Motor neuron (in vitro differentiated cells): Measurements from ENCODE around the gene CTIF. TPM values are rescaled to one million over a fixed set of nuclear protein-coding genes. Genes with fewer than 3 reads are reported as not detected.

Source experiments
- ATAC-seq, 8 experiments: fragments of 200-7000 bp; cut with Tn5 transposase; replicated peaks in 6 of 8; 2 replicates each; pipeline ENCODE4 v1.8.0; 2021; ENCODE audit warnings: mild to moderate bottlenecking in 8 of 8, moderate library complexity in 8 of 8
- H3K27ac ChIP-seq, 2 donors: fragments of 250-450 bp; sonication (Bioruptor Pico); 2 replicates each; pipeline ENCODE4 v1.9.0; 2021; ENCODE audit warnings: antibody characterized with exemption in 2 of 2, mild to moderate bottlenecking in 2 of 2, moderate library complexity in 1 of 2
- H3K4me1 ChIP-seq, 2 donors: fragments of 250-450 bp; sonication (Bioruptor Pico); replicated peaks in 1 of 2; 2 replicates each; pipeline ENCODE4 v1.6.1; 2021; ENCODE audit warnings: antibody characterized with exemption in 2 of 2, mild to moderate bottlenecking in 2 of 2, moderate library complexity in 1 of 2
- H3K4me3 ChIP-seq, 5 donors: fragments of 250-450 bp; sonication (Bioruptor Pico); 2 replicates each; pipeline ENCODE4 v1.9.0; 2021; ENCODE audit warnings: antibody characterized with exemption in 5 of 5, mild to moderate bottlenecking in 5 of 5, moderate library complexity in 4 of 5
- WGBS, 10 experiments: fragments of 450-650 bp; shearing (Covaris generic); methylation state at CpG; one replicate each; pipeline ENCODE4 v1.0.0; 2022; 5-methylcytosine and 5-hydroxymethylcytosine counted together
- in situ Hi-C, 9 experiments: fragments of 400-800 bp; cut with MboI; loops; one replicate each; pipeline ENCODE4 v1.15.0; 2021; ENCODE audit warnings: low sequenced_read_pairs in 9 of 9, low pct_unique_long_range_greater_than_20kb in 2 of 9; ENCODE audit not compliant: unreplicated experiment in 9 of 9
- total RNA-seq, 8 experiments: library from RNA; unstranded; fragments of 300-600 nt; gene quantifications; 2 replicates each; pipeline versions ENCODE4 v1.2.3 to v1.2.4, GENCODE V29; 2022

The CTIF gene
- total RNA-seq, 8 experiments from 2014 or later: 17.8 to 85.9 (median 59.8) TPM

DNA sequence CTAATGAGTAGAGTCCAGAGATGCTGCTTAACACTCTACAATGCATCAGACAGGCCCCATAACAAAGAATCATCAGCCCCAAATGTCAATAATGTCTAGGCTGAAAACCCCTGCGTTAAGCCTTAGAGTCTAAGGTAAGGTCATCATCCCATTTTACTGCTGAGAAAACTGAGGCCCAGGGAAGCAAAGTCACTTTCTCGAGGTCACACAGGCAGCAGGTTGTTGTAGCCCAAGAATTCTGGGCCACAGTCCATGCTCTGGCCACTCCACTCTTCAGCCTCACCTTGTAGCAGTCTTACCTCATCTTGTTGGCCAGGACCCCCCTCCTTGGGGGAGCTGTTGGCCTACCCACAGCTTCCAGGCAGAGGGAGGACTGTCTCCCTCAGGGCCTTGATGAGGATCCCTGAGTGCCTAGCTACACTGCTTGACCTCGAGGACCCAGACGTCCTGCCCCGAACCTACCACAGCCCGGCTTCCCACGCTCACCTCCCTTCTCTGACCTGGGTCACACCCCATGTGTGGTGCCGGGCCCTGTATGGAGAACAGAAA lies 357.6 kb downstream of the CTIF start:
- WGBS, 10 experiments: 60 to 100% (median 96%) methylated on average over 1 to 5 of the region's 8 CpGs; no CpG with 5 or more reads in 2 of the 10 experiments
- Histone ChIP-seq H3K27ac (no peak overlapping the region), H3K4me1 (peaks cover 20 to 32% of the 10 kb centered on the region in 2 donors), H3K4me3 (no peak overlapping the region)
- ATAC-seq: no peak
- in situ Hi-C loops: no loop called here

GRCh38 chr18:48896875-48897511 lies 358.2 kb downstream of the CTIF start:
- Histone ChIP-seq H3K27ac (no peak overlapping the region), H3K4me1 (peaks cover 20 to 33% of the 10 kb centered on the region in 2 donors), H3K4me3 (no peak overlapping the region)
- peak in 5 of 8 experiments; percentile 15 to 93 (median 35) for ATAC-seq
- in situ Hi-C loops: no loop called here
- 40 to 88% (median 70%) methylated on average over 1 to 5 of the region's 9 CpGs; no CpG with 5 or more reads in 6 of the 10 experiments for WGBS, 10 experiments

DNA sequence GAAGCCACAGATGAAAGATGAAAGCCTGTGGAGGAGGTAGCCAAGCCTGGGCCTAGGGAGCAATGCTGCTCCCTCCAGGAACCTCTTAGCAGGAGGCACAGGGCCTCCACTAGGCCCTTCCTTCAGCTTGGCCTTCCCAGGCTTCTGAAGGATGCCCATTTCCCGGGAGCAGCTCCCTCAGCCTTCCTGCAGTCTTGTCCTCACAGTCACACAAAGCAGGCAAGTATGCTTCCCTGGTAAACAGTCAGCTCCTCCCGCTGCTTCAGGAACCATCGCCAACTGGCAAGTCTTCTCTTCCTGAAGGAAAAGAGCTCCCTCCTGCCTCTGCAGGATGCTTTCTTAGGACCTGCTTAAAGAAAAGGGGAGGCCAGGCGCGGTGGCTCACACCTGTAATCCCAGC lies 358.7 kb downstream of the CTIF start:
- no peak for ATAC-seq
- no peak overlapping the region for H3K27ac ChIP-seq
- in situ Hi-C loops: no loop called here
- no peak overlapping the region for H3K4me3 ChIP-seq
- WGBS, 10 experiments: 86 to 100% (median 92%) methylated on average over 1 to 5 of the region's 5 CpGs; no CpG with 5 or more reads in 6 of the 10 experiments
- H3K4me1 ChIP-seq: peaks cover 18 to 33% of the 10 kb centered on the region in 2 donors

GRCh38 chr18:48898521-48898920 lies 359.7 kb downstream of the CTIF start:
- peaks cover 9 to 28% of the 10 kb centered on the region in 2 donors for H3K4me1 ChIP-seq
- no peak overlapping the region for H3K4me3 ChIP-seq
- in situ Hi-C loops: no loop called here
- WGBS, 10 experiments: 48 to 100% (median 82%) methylated on average over 1 to 4 of the region's 4 CpGs
- no peak overlapping the region for H3K27ac ChIP-seq
- no peak for ATAC-seq

DNA sequence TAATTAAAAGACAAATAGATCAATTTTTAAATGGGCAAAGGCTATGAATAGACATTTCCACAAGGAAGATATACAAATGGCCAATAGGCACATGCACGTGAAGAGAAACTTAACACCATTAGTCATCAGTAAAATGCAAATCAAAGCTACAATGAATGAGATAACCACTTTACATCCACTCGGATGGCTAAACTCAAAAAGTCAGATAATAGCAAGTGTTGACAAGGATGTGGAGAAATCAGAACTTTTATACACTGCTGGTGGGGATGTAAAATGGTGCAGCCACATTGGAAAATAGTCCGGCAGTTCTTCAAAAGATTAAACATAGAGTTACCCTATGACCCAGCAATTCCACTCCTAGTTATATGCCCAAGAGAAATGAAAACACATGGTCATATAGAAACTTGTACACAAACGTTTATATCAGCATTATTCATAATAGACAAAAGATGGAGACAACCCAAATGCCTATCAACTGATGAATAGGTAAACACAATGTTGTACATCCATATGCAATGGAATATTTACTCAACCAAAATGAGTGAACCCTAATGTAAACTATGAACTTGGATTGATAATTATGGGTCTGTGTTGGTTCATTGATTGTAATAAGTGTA lies 360.8 kb downstream of the CTIF start:
- Histone ChIP-seq H3K4me1 (peaks cover 5 to 21% of the 10 kb centered on the region in 2 donors), H3K4me3 (no peak overlapping the region), H3K27ac (no peak overlapping the region)
- WGBS, 10 experiments: 54 to 94% (median 83%) methylated on average over 2 to 4 of the region's 4 CpGs; no CpG with 5 or more reads in 1 of the 10 experiments
- in situ Hi-C loops: no loop called here
- ATAC-seq: no peak

GRCh38 chr18:48900469-48900868 lies 361.6 kb downstream of the CTIF start:
- H3K27ac ChIP-seq: no peak overlapping the region
- in situ Hi-C loops: no loop called here
- no peak overlapping the region for H3K4me3 ChIP-seq
- WGBS, 10 experiments: 33 to 100% (median 86%) methylated on average over 1 of the region's 1 CpG; no CpG with 5 or more reads in 1 of the 10 experiments
- H3K4me1 ChIP-seq: peaks cover 0 to 17% of the 10 kb centered on the region in 2 donors
- no peak for ATAC-seq

DNA sequence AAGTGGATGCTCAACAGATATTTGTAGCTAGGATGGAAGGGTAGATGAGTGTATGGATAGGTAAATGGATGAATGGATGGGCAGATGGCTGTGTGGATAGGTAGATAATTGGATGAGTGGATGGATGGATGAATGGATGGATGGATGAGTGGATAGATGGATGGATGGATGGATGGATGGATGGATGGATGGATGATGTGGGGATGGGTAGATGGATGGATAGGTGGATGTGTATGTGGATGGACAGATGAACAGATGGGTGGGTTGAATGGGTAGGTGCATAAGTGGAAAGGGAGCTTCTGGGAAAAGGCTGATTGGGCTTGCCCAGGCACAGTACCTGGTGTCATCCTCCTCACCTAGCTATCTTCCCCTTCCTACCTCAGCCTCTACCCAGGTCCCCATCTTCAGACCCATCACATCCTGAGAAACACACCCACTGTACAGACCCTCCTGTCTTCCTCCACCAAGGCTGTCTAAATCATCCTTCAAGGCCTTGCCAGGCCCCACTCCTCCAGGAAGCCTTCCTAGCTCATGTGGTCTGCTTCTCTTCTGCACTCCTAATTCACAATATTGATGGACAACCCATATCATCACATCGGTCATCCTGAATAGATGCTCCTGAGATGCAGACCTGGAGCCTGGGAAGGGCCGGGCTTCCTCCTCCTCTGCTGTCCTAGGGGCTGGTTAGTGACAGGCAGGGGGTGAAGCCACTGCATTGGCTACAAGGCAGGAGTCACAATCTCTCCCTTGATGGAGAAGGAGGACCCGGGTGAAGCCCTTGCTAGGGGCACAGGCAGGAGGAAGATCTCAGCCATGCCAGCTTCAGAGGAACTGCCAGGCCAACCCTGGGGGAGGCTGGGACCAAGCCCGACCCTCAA lies 362.6 kb downstream of the CTIF start:
- no peak for ATAC-seq
- WGBS, 10 experiments: 20 to 100% (median 60%) methylated on average over 1 to 3 of the region's 4 CpGs; no CpG with 5 or more reads in 5 of the 10 experiments
- H3K4me1 ChIP-seq: peaks cover 0 to 17% of the 10 kb centered on the region in 2 donors
- no peak overlapping the region for H3K4me3 ChIP-seq
- in situ Hi-C loops: no loop called here
- no peak overlapping the region for H3K27ac ChIP-seq

DNA sequence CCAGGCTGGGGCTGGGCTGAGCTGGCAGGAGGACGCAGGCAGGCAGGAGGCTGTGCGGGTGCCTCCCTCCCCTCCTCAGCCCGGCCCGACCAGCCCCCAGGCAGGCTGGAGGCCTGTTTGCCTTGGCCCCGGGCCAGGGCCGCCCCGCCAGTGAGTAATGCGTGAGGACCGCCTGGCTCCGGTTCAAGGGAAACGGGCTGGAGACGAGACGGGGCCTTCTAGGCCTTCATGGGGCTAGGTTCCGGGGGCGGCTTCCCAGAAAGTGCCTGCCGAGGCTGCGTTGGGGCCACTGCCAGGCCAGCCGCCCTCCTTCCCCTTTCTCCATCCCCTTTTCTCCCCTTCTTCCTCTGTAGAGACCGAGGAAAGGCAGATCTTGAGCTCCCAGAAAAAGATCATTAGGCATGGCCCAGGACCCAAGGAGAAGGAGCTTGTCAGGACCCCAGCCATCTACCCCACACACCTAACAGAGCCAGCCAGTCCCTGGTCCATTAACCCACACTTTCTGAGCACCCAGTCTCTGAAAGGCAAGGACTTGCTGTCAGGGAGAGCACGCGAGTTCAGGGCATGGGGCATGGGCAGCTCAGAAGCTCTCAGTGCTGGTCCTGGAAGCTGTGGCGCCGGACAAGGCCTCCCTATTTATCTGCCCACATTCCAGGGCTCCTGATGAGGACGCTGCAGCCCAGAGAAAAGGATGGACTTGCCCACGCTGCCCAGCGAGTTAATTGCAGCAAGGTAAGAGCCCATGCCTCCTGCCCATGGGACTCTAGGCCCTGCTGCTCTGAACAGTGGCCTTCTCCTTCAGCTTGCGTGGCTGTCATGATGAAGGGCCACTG lies 363.4 kb downstream of the CTIF start:
- peak; percentile 86 to 99 (median 96) for ATAC-seq
- Histone ChIP-seq H3K4me3 (no peak overlapping the region), H3K27ac (peak overlapping the region in 1 of 2 donors; percentile 62), H3K4me1 (peaks cover 0 to 17% of the 10 kb centered on the region in 2 donors)
- in situ Hi-C loops: no loop called here
- WGBS, 10 experiments: 34 to 100% (median 100%) methylated on average over 1 to 7 of the region's 27 CpGs; no CpG with 5 or more reads in 2 of the 10 experiments

- H3K4me1 ChIP-seq: peaks cover 0 to 17% of the 10 kb centered on the region in 2 donors
- 32 to 94% (median 87%) methylated on average over 1 to 8 of the region's 8 CpGs; no CpG with 5 or more reads in 3 of the 10 experiments for WGBS, 10 experiments
- no peak overlapping the region for H3K27ac ChIP-seq
- H3K4me3 ChIP-seq: no peak overlapping the region
- ATAC-seq: no peak
- in situ Hi-C loops: no loop called here
Measured at GRCh38 chr18:48902856-48903601, 364.2 kb downstream of the CTIF start.

DNA sequence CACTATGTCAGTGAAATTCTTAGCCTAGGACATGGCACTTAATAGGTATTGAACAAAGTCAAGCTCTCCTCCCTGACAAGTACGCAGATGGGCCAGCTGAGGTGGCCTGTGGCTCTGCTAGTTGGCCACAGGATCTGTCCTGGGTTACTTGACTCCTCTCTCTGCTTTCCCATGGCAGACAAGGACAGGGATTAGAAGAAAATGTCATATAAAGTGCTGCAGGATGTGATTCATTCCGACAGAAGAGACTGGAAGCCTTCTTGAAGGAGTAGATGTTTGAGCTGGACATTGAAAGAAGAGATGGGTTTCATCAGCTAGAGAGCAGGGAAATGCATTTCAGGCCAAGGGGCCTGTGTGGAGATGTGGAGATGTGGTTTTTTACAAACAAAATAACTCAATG lies 365.3 kb downstream of the CTIF start:
- Histone ChIP-seq H3K27ac (no peak overlapping the region), H3K4me1 (peaks cover 0 to 17% of the 10 kb centered on the region in 2 donors), H3K4me3 (no peak overlapping the region)
- no peak for ATAC-seq
- WGBS, 10 experiments: 88 to 100% (median 93%) methylated on average over 1 to 2 of the region's 2 CpGs; no CpG with 5 or more reads in 5 of the 10 experiments
- in situ Hi-C loops: no loop called here

GRCh38 chr18:48904847-48905394 lies 366.1 kb downstream of the CTIF start:
- Histone ChIP-seq H3K4me1 (peaks cover 0 to 17% of the 10 kb centered on the region in 2 donors), H3K4me3 (no peak overlapping the region), H3K27ac (no peak overlapping the region)
- ATAC-seq: no peak
- WGBS, 10 experiments: 88 to 100% methylated on average over 1 of the region's 3 CpGs; no CpG with 5 or more reads in 8 of the 10 experiments
- in situ Hi-C loops: no loop called here
